Neural progenitor cell (in vitro differentiated cells): Measurements from ENCODE around the gene NCKAP5.

Source experiments
- EZH2 ChIP-seq: fragments of 200-600 bp; sonication (generic); IDR thresholded peaks from 2 replicates; pipeline ENCODE4 v1.6.1; 2017; ENCODE audit warnings: antibody characterized with exemption, mild to moderate bottlenecking, moderate library complexity
- TF ChIP-seq, protein P1 (sequence below): fragments of 200-600 bp; sonication (generic); IDR thresholded peaks from 2 replicates; pipeline ENCODE4 v1.5.1; 2017; ENCODE audit warnings: antibody characterized with exemption, mild to moderate bottlenecking

DNA sequence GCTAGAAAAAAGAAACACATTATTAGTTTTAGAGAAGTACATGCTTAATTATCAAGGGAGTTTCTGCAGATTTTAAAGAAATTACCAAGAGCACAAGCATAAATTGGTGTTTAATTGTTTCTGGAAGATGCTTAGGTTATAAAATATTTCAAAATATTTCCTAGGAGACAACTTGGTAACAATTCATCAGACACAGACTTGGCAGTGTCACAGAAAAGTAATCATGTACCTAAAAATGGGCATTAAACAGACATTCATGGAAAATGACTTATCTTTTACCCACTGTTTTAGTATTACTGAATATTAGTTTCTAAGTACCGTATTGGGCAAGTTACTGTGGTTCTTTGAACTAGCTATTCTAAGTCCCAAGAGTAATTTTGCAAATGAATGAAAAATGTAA lies 469.5 kb downstream of the NCKAP5 start:
- TF ChIP-seq, protein P1, sequence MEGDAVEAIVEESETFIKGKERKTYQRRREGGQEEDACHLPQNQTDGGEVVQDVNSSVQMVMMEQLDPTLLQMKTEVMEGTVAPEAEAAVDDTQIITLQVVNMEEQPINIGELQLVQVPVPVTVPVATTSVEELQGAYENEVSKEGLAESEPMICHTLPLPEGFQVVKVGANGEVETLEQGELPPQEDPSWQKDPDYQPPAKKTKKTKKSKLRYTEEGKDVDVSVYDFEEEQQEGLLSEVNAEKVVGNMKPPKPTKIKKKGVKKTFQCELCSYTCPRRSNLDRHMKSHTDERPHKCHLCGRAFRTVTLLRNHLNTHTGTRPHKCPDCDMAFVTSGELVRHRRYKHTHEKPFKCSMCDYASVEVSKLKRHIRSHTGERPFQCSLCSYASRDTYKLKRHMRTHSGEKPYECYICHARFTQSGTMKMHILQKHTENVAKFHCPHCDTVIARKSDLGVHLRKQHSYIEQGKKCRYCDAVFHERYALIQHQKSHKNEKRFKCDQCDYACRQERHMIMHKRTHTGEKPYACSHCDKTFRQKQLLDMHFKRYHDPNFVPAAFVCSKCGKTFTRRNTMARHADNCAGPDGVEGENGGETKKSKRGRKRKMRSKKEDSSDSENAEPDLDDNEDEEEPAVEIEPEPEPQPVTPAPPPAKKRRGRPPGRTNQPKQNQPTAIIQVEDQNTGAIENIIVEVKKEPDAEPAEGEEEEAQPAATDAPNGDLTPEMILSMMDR: no peak
- TF ChIP-seq EZH2: no peak
